DMS53 treated with DMSO at 0.1 percent for 48 hours (cell line): ENCODE results near the gene SPRTN.

ENCODE experiments used
- DNase-seq: peaks from one replicate; lab custom pipeline; 2025; ENCODE audit not compliant: unreplicated experiment; lab: John Stamatoyannopoulos, UW

The SPRTN gene

DNA sequence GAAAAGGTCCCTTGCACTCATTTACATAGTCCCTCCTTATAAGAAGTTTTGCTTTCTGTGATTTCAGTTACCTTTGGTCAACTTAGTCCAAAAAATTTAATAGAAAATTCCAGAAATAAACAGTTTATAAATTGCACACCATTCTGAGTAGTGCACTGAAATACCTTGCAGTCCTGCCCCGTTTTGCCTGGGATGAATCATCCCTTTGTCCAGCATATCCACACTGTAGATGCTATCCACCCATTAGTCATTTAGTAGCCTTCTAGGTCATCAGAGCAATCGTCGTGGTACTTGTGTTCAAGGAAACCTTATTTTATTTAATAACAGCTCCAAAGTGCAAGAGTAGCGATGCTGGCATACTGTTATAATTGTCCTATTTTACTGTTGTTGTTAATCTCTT lies 38.0 kb downstream of the SPRTN start:
- DNase-seq, result no peak

DNA sequence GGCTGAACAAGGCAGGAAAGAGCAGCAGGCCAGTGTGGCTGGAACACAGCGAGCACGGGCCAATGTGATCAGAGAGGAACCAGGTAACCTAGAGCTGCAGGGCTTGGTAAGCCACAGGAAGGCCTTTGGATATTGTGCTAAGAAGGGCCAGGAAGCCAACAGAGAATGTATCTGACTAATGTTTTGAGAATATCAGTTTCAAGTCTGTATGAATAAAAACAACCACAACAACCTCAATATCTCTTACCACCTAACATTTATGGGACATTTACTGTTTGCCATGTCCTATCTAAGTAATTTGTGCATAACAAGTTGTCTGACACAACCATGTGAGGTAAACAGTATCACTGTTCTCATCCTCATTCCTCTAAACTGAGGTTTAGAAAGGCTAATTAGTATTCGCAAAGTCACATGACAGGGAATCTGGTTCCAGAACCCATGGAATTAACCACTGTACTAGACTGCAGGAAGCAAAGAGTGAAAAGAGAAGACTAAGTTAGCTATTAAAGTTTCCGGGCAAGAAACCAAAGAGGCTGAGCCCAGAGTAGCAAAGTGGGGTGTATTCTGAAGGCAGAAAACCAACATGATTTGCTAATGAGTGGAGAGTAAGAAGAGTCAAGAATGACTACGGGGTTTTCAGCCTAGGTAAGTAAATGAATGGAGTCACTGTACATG lies 38.9 kb downstream of the SPRTN start:
- DNase-seq, result no peak

DNA sequence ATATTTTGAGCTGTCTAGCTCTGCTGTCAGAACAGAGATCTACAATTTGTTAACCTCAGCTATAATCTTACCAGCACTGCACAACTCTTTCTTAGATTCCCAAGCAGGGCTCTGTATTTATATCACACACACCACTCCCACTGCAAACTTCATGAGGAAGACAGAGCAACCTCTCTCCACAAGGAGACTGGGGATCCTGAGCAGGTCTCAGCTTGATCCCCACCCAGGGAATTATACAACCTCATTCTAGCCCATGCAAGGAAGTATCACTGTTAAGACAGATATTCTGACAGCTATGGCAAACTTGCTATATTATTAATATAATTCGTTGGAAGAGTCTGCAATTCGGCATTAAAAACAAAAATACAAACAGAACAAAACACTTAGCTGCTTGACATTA lies 43.6 kb downstream of the SPRTN start:
- no peak for DNase-seq

GRCh38 chr1:231382426-231382825 lies 44.3 kb downstream of the SPRTN start:
- no peak for DNase-seq

DNA sequence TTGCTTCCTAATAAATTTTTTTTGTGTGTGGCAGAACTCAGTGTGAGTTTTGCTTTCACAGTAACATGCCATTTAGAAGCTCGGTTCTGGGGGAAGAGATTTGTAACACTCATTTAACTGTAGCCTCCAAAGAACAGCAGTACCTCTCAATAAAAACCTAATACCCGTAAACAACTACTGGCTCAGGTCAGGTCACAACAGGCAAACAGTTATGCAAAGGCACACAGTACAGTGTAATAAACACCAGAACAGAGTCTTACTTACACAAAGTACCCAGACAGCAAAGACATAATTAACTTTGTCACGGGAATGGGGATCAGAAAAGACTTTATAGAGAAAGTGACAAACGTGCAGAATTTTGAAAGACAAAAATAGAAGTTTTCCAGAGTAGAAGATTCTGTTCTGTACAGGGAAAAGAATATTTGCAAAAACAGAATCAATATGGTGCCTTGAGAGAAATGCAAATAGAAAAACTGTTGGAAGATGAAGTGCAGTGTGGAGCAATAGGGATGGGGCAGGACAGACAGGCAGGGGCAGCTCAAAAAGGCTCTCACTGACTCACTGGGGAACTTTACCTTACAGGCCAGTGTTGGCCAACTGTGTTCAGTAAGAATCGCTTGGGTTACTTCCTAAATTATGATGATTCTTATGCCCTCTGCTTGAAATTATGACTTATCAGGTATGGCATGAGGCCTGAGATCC lies 45.2 kb downstream of the SPRTN start:
- no peak for DNase-seq

- no peak for DNase-seq
These were observed 46.8 kb downstream of the SPRTN start for GRCh38 chr1:231384696-231385415.

GRCh38 chr1:231385416-231385748 lies 47.3 kb downstream of the SPRTN start:
- DNase-seq, result no peak

- no peak for DNase-seq
These were observed 48.4 kb downstream of the SPRTN start for GRCh38 chr1:231386466-231386865.

DNA sequence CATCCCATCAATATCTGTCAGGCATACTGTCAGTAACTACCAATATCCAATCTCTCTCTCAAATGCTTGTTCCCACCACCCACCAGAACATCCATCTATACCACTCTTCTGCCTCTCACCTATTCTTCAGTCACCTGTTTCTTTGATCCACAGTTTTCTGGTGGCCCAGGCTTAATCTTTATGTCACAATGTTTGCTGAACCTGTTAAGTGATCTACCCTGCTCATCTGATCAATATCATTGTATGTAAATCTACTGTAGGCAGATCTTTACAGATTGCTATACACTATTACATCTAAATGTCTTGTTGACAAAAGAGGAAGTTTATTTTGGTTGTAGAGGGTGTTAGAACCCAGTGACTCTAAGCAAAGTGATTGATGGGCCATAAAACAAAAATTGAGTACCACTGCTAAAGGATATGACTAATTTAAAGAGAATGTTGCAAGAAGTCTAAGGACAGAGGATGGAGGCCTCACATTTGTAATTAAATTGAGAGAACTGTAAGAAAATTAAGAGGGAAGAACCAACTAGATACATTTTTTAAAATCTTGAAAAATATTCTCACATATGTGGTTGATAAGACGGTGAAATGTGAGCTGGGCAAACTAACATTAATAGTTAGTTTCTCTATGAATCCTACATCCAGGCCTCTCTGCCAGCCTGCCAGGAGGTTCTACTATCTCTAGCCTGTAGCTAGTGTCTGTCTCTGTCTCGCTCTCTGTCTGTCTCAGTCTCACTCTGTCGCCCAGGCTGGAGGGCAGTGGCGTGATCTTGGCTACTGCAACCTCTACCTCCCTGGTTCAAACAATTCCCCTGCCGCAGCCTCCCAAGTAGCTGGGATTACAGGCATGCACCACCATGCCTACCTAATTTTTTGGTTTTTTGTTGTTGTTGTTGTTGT lies 49.9 kb downstream of the SPRTN start:
- no peak for DNase-seq

GRCh38 chr1:231390071-231390470 lies 52.0 kb downstream of the SPRTN start:
- no peak for DNase-seq

- DNase-seq, result no peak
These were observed 54.5 kb downstream of the SPRTN start for GRCh38 chr1:231392389-231393131.

GRCh38 chr1:231393668-231394067 lies 55.6 kb downstream of the SPRTN start:
- DNase-seq, result no peak

DNA sequence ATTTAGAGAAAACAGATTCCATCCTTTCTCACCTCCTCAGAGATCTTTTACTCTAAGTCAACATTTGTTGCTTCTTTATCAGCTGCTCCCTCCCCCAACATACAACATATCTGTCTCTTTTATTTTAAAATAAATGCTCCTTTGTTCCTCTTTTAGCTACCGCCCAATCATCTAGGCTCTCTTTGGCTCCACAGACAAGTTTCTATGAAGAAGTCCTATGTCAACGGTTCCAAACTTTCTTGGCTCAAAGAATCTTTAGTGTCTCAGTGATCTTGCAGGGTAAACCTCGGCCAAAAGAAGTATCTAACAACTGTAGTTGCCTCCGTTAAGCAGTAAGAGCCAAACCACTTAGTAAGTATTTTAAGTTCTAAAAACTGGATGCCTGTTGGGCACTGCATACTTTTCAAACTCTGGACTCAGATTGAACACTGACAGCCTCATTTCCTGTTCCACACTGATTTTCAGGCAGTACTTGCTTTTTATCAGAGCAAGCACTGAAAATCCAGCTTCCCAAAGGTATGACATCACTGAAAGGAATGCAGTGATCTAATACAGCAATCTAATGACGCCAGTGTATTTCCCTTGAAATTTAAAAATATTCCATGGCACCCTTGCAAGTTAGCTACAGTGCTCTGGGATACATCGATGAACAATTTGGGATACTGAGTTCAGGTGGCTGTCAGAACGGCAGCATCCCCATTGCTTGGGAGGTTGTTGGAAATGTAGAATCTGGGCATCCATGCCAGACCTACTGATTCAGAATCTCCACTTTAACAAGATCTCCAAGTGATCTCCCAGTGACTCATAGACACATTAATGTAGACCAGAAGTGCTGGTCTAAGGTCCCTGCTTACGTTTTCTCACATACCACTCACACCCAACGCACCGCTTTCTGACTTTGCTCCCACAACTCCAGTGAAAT lies 57.2 kb downstream of the SPRTN start:
- no peak for DNase-seq

- DNase-seq, result no peak
These were observed 57.9 kb downstream of the SPRTN start for GRCh38 chr1:231395998-231396390.

DNA sequence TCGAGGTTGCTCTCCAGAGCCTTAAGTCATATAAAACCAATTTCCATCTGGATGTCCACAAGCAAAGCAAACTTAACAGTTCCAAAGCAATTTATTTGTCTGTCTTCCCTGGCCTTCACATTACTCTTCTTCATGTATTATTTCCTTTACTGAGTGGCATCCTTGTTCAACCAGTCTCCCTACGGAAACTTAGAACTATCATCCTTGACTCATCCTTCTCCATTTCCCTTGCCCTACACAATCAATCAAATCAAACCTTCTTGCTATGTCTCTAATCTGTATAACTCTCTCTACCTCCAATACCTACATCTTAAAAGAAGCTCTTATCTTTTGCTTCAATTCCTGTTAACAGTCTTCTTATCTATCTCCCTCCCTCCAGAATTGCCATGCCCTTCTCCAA lies 58.5 kb downstream of the SPRTN start:
- no peak for DNase-seq

DNA sequence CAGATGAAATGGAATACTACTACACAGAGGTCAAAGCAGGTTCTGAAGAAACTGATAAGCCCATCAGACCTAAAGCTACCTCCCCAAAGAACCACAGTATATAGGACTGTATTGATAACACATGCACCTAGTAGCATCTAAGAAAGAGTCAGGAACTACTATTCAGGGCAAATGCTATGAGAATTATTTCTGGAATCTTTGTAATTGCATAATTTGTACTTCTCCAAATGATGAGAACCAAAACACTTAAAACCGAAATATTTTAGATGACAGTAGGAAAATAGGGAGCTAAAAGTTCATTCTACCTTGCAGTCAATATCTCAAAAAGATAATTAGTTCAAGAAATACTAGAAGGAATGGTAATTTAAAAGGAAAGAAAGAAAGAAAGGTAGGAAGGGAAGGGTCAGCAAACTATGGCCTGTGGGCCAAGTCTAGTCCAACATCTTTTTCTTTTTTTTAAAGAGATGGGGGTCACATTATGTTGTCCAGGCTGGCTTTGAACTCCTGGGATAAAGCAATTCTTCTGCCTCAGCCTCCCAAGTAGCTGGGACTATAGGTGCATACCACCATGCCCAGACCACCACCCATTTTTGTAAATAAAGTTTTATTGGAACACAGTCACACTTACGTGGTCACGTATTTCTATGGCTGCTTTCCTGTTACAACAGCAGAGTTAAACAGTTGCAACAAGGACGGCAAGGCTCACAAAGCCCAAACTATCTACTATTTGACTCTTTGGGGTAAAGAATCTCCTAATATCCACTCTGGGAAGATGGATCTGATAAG lies 60.0 kb downstream of the SPRTN start:
- no peak for DNase-seq

GRCh38 chr1:231401478-231401877 lies 63.4 kb downstream of the SPRTN start:
- no peak for DNase-seq

DNA sequence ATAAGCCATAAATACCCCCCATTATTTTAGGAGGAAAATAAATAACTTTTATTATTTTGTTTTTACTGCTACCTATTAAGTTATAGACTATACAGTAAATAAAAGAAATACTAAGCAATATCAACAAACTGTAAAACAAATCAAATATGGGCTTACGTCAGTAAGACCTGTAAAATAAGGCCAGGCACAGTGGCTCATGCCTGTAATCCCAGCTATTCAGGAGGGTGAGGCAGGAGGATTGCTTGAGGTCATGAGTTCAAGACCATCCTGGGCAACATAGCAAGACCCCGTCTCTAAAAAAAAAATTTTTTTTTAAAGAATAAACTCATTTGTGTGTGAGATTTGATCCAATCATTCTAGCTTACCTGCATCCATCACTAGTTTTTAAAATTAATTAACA lies 66.2 kb downstream of the SPRTN start:
- no peak for DNase-seq
